ENCODE results near the gene MAP3K20.
A peak's percentile ranks its signal among the peaks of the same experiment; 100 is the strongest.

MAP3K20 gene

DNA sequence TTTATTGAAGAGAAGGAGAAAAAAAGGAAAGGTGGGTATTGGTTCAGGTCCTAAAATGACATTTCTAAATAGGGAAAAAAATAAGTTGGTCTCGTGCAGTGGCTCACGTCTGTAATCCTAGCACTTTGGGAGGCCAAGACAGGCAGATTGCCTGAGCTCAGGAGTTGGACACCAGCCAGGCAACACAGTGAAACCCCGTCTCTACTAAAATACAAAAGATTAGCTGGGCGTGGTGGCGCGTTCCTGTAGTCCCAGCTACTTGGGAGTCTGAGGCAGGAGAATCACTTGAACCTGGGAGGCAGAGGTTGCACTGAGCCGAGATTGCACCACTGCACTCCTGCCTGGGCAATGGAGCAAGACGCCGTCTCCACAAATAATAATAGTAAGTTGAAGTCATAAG, 131.5 kb downstream of the MAP3K20 start:
- peak; percentile 77 for DNase-seq

DNA sequence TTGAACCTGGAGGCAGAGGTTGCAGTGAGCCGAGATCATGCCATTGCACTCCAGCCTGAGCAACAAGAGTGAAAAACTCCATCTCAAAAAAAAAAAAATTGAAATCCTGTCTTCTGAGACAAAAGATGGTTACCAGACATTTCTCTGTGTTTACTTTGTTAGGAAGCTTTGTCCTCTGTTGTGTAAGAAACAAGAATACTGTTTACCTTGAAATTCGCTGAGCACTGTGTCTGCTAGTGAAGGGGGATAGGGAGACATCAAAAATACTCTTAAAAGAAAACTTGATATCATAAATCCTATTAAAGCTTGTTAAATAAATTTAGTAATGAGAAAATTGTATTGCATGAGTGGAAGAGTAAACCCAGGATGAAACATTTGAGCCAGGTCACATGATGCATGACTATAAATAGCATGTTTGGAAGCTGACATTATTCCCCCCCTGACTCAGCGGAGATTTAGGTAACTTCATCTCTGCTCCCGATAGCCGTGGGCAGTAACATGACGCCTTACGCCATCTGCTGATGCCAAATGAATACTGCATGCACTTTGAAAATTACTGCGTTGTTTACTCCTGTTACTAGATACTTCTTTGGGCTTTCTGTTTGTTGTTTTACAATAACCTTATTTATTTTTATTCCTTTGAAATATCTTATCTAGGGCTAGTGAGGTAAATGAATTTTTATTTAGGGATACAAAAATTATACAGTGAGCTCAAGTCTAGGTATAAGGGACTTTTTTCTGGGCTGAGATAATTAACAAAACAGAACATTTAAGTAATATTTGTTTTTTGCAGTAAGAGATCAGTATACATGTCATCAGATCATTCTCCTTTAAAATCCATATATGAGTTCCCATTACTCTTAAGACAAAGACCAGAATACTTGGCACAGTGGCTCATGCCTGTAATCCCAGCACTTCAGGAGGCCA, 134.9 kb downstream of the MAP3K20 start:
- DNase-seq = peak; percentile 92

DNA sequence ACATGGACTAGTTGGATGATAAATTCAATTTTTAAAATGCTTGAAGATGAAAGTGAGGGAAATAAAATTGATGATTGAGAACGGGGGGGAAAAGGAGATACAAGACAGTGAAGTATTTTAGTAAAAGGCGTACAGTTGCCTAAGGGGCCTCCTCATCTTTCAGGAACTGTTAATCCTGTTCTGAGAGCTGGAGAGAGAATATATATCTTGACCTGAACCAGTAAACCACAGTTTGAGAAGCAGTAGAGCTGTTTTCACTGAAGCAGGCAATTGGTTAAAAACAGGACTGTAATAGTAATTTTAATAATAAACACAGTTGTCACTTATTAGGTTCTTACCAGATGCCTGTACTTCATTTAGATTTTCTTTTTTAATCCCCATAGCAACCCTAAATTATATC, 137.5 kb downstream of the MAP3K20 start:
- DNase-seq = no peak

- DNase-seq = peak; percentile 78
Observed at GRCh38 chr2:173214213-173214612, 138.6 kb downstream of the MAP3K20 start.

DNA sequence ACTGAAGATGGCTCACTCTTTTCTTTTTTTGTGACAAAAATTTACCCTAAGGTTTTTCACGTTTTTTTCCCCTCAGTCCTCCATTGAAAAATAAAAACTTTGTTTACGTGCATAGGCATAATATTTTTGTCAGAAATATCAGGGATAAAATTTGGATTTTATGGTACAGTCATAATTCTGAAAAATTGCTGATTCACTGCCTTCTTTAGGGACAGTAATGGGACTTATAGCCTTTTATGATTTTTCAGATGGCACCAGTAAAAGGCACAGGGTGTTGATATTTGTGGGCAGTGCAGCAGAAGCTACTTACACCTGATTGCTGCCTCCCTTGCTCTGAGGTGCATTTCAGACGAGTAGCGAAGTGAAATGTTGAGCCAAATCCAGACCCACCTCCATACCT, 139.7 kb downstream of the MAP3K20 start:
- DNase-seq = no peak

DNA sequence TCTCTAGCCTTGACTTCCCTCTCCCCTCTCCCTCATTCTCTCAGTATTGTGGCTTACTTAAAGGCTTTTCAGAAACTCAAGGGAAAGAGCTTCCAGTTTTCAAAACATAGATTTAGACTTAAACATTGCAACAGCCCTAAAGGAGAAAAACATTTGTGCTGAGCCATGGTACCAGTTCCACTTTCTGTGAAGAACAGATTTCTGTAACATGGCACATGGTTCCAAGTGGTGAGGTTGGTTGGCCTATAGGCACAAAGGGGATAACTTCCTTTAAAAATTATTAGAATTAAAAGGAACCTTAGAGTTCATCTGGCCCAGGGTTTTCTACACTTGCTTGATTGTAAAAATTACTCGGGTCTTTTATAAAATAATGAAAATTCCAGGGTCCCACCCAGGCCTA, 140.4 kb downstream of the MAP3K20 start:
- DNase-seq = no peak

DNA sequence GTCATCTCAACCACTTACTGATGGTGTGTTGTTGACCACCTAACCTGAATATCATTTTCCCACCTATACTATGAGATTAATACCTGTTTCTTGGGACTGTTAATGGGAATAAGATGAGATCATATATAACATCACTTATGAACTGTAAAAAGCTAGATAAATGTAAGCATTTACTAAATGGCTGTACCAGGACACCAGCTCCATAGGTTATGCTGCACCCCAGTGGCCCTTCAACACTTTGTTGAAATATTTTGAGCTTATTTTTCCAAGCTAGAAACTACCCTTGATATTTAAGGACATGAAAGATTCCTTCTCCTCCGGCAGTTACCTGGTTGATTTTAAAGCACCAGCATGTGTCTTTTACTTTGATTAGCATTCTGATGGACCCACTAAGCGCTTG, 141.0 kb downstream of the MAP3K20 start:
- peak; percentile 33 for DNase-seq

DNA sequence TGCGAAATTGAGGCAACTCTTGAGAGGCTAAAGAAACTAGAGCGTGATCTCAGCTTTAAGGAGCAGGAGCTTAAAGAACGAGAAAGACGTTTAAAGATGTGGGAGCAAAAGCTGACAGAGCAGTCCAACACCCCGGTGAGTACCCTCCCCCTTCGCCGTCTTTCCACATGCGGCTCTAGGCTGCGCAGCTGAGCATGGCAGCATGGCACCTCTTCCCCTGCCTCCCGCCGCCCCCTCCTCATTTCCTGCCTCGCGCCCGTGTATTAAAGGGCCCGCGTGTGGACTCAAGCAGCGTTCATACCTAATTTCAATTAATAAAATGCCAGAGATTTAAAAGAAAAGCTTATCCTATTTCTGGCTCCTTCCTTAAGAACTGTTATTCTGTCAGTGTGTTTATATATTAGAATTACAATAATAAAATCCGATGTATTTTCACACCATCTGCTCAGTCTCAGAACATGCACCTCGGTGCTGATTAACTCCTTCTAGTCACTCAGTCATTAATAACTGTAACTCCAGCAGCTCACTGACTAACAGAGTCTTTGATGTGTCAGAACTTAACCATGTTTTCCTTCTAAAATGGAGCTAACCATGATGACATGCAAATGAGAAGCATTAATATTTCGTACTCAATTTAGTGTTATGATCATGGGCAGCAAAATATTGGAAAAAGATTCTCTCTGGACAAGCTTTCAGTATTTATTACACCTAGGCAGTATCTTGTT, 141.6 kb downstream of the MAP3K20 start:
- peak; percentile 67 for DNase-seq

DNA sequence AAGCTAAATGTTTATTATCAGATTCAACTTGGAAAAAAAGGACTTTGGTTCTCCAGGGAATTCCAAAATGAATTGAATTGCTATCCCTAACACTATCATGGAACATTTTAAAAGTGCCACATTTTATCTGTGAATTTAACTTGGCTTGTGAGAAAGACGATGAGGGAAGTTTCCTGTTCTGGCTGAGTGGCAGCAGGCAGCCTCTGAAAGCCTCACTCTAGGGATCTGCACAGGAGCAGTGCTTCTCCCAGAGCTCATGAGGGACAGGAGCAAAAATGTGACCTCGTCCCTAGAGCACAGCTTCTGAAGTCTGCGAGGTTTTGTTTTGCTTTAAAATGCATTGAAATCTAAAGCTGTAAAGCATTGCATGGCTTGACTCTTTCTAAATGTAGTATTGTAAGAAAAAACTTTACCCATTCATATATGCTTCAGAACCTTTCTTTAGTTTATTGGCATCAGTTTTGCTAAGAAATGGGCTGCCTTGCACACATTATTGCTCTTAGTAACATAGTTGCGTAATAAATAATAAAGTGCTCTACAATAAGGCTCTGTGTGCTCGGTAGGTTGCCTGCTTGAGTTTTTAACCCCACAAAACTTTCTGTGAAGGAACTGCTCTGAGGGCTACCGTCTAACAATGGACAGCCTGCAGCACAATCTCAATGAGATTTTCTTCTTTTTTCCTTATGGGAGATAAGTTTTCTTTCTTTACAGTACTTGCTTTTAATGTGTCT, 142.8 kb downstream of the MAP3K20 start:
- no peak for DNase-seq

GRCh38 chr2:173221132-173221695, 145.6 kb downstream of the MAP3K20 start:
- DNase-seq = no peak

DNA sequence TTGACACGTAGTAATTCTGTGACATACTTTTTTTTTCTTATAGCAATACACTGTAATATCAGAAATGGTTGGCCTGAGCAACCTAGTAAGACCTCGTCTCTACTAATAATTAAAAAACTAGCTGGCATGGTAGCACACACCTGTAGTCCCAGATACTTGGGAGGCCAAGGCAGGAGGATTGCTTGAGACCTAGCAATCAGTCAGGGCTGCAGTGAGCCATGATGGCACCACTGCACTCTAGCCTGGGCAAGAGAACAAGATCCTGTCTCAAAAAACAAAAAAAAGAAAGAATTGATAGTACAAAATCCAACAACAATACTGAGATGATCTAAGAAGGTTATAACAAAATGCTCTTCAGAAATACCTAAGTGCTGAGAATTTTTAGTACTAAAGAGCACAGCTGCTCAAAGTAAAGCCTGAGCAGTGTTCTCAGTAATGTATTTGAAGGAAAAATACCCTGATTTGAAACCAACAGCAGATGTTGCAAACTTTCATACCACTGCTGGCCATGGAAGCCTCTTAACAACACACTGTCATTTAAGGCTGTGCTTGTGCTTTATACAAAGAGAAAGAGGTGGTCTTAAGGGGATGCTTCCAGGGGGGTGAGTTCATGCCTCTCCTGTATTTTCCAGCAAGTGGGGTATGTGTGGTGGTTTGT, 146.4 kb downstream of the MAP3K20 start:
- DNase-seq = no peak

- no peak for DNase-seq
Observed at GRCh38 chr2:173223871-173224270, 148.2 kb downstream of the MAP3K20 start.

DNA sequence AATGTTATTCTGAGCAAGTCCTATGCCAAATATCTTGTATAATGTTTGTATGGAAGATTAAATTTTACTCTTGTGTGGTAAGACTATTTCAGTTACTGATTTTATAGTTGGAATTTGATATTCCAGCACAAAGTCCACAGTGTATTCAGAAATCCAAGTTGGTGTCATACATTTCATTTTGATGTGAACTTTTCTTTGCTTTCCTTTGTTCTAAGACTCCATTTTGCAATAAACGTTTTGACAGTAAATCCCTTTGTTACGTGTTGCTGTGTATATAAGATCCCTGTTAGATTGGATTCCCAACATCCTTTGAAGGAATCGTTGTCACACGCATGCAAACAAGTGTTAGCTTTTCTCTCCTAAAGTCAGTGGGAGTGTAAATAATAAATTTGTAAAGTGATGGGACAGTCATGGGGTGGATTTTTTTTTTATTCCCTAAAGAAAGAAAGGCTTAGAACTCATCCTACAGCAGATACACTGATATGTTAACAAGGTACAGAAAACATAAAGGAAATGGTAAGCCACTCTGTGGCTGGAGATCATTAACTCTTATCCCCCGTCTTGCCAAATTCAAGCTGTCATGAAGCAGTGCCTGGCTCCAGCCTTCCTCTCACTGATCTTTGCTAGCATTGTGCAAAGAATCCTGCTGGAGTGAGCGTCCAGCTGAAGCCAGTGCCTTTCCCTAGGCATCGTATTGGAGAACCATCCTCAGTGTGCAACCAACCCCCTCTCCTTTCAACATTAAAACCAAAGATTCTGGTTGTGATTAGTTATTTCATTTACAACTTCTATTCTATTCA, 151.5 kb downstream of the MAP3K20 start:
- no peak for DNase-seq

DNA sequence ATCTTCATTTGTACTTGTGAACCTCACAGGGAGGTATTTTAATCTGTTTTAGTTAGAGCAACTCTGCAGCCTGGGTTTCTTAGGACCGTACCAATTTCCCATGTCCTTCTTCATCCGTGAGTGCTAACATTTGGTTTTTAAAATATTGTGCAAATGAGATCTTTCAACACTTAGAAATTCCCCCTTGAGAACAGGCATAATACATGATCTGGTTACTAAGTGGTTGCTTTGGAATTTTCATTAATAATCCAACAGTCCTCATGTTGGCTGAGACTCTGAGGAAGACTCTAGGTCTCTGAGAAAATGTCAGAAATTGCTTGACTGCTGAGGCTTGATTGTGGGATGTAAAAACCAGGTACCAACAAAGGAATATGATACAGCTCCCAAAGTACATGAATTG, 153.4 kb downstream of the MAP3K20 start:
- DNase-seq = no peak

- no peak for DNase-seq
Observed at GRCh38 chr2:173230181-173230580, 154.5 kb downstream of the MAP3K20 start.

DNA sequence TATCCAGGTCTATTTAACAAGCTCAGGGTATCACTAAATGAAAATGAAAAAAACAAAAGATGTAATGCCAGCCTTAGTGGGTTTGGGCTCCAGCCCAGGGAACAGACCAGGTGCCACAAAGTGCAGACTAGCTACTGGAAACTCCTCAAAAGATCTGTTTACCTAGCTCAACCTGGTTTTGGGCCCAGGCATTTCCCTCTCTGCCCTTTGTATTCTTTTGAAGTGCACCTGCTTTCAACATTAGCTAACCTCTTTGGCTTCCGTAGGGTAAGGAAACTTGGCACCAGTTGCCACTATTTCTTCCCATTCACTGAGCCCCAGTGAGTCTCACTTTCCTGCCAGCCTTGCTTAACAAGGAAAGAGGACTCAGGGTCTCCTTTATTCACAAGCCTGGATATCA, 155.4 kb downstream of the MAP3K20 start:
- DNase-seq = no peak

DNA sequence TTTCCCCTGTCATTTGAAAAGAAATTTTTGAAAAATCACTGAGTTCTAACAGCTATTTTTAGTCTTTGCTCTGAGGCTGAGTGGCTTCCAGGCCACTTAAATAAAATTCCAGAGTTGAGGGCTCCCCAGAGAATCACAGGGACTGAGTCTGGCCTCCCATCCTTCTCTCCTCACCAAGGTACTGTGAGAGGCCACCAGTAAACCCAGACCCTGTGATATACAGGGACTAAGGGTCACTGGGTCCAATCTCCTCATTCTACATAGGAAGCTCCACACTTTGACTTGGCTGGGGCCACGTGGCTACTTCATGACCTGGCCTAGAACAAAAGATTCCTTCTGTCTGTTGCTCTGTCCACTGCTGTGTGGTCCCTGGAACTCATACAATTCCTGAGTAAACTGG, 155.8 kb downstream of the MAP3K20 start:
- no peak for DNase-seq

DNA sequence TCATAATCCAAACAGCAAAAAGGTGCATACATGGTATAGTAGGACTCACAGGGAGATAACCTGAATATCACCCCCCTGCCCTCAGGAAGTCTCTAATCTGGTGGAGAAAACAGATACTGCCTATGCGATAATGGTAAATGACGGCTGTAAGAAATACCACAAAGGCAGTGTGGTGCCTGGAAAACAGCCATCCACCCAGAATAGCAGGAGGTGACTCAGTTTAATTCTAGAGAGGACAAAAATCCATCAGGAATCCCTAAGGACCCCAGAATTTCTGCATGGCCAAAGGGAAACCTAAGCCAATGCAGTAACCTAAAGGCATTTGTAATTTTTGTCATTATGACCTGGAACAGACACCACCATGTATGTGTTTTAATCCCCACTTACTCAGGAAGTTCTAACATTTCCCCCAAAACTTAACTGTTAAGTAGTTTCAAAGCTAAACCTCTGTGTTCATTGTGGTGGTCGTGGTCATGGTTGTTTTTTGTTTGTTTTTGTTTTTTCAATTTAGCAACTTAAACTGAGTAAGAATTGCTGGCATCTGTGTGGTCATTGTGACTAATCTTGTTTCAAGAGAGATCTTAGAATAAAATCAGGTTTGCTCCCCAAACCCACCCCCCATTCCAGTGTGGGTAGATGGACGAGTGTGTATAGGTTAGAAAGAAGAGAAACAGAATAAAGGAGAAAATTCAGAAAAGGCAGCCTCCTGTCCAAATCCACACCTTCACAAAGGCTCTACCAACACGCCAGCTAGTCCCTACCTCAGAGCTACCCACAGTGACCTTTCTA, 157.5 kb downstream of the MAP3K20 start:
- no peak for DNase-seq

GRCh38 chr2:173235947-173236803, 160.5 kb downstream of the MAP3K20 start:
- DNase-seq = no peak

DNA sequence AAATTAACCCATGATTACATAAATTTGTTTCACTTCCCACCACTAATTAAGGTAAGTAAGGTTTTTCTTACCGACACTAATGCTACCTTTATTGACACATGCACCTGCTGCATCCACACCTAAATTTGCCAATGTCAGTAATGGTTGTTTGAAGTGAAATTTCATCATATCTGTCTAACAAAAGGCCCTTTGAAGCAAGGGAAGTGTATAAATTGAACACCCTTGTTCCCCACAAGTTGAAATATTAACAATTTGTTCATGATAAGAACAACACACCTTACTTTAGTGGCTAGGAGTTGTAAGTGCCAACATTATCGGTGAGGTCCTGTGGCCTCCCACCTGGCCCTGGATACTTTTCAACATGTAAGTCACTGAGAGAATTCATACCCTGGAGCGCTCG, 162.7 kb downstream of the MAP3K20 start:
- DNase-seq = no peak
